Natural killer cell treated with Interleukin-12 subunit alpha and Interleukin-12 subunit beta and Interleukin-15 and Interleukin-18, amount 100 ng/mL, for 72 hours (primary cell): ENCODE measurements around the gene ITFG1. TPM values are rescaled to one million over a fixed set of nuclear protein-coding genes. Genes with fewer than 3 reads are reported as not detected.
"Not testable (repeated sequence)": the region's sequence is repeated elsewhere in the genome, so short reads cannot be mapped to it uniquely, and the experiment has no call there.

ENCODE experiments used
- ATAC-seq, 2 donors: fragments of 150-1000 bp; cut with Tn5 transposase in 1 of 2; sonication (Bioruptor Pico), chemical (Tn5 transposase) in 1 of 2; 2 replicates each; pipeline ENCODE4 v1.10.0; 2021
- DNase-seq: peaks from one replicate; pipeline ENCODE4 v3.0.0; 2022; ENCODE audit warnings: low spot score
- H3K27ac Mint-ChIP-seq, 2 donors: 1 replicate in 1 of 2; 2 replicates in 1 of 2; pipeline ENCODE4 v1.8.0; 2022; ENCODE audit warnings: mixed read lengths in 2 of 2, mild to moderate bottlenecking in 1 of 2, moderate library complexity in 1 of 2
- H3K27me3 Mint-ChIP-seq, 2 donors: 1 replicate in 1 of 2; 2 replicates in 1 of 2; pipeline ENCODE4 v1.8.0; 2022; ENCODE audit warnings: mixed read lengths in 2 of 2
- H3K36me3 Mint-ChIP-seq: one replicate; pipeline ENCODE4 v1.8.0; 2022; ENCODE audit warnings: mixed read lengths
- H3K4me1 Mint-ChIP-seq, 2 donors: 1 replicate in 1 of 2; 2 replicates in 1 of 2; pipeline ENCODE4 v1.8.0; 2022; ENCODE audit warnings: low read depth in 2 of 2, mixed read lengths in 2 of 2, mild to moderate bottlenecking in 1 of 2
- H3K4me3 Mint-ChIP-seq: one replicate; pipeline ENCODE4 v1.8.0; 2022; ENCODE audit warnings: mixed read lengths
- H3K9me3 Mint-ChIP-seq: 2 replicates; pipeline ENCODE4 v1.8.0; 2022; ENCODE audit warnings: mixed read lengths
- total RNA-seq, 2 donors: library from RNA; stranded (reverse); gene quantifications; one replicate each; pipeline ENCODE4 v1.2.3, GENCODE V29; 2022

The ITFG1 gene
- total RNA-seq, 2 donors from 2014 or later, result 26.9 to 31.8 TPM

DNA sequence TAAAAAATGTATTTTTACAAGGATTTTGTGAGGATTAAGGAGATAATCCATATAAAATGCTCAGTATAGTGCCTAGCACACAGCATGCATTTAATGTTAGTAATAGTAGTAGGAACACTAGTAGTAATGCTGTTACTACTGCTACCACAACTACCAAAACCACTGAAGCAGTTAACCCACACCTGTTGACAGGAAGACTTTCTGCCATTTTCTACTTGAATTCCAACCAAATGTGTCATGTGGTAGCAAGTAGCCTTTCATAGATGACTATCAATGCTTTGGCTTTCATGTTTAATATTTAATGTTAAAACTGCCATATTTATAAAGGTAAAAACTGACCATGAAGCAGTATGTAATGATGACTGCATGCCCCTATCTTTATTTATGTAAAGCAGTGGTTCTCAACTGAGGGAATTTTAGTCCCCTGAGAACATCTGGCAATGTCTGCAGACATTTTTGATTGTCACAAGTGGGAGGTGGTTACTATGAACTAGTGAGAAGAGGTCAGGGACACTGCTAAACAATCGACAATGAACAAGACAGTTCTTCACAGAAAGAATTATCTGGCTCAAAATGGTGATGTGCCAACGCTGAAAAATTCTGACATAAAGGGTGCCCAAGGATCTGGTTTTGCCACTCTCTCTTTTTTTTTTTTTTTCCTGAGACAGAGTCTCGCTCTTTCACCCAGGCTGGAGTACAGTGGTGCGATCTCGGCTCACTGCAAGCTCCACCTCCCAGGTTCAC, 89.4 kb downstream of the ITFG1 start:
- no peaks in the 10 kb centered on the region for H3K9me3 Mint-ChIP-seq
- H3K4me1 Mint-ChIP-seq, result peaks cover 0 to 4% of the 10 kb centered on the region in 2 donors
- H3K27me3 Mint-ChIP-seq, result no peaks in the 10 kb centered on the region
- peaks cover 10% of the 10 kb centered on the region for H3K36me3 Mint-ChIP-seq
- DNase-seq (no peak), ATAC-seq (no peak)
- H3K27ac Mint-ChIP-seq, result no peak overlapping the region
- no peak overlapping the region for H3K4me3 Mint-ChIP-seq

DNA sequence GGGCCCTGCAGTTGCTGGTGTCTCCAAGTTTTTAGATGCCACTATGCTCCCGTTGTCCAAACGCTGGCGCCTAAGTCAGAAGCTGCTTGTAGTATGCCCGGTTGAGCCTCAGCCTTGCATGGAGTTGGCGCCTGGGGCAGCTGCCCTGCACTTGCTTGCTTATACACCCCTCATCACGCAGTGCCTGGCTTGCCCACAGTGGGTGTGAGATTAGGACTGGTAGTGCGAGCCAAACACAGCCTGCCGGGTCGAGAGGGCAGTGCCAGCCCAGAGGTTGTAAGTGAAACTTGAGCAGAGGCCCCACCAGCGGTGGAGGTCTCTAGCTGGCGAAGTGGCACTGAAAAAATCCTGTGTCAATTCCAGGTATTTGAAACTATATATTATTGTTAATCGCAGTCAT, 90.3 kb downstream of the ITFG1 start:
- H3K27ac Mint-ChIP-seq, result no peak overlapping the region
- H3K9me3 Mint-ChIP-seq, result no peaks in the 10 kb centered on the region
- no peak for DNase-seq
- H3K36me3 Mint-ChIP-seq, result peaks cover 10% of the 10 kb centered on the region
- H3K4me3 Mint-ChIP-seq, result no peak overlapping the region
- peaks cover 0 to 4% of the 10 kb centered on the region in 2 donors for H3K4me1 Mint-ChIP-seq
- no peak for ATAC-seq
- H3K27me3 Mint-ChIP-seq, result no peaks in the 10 kb centered on the region

DNA sequence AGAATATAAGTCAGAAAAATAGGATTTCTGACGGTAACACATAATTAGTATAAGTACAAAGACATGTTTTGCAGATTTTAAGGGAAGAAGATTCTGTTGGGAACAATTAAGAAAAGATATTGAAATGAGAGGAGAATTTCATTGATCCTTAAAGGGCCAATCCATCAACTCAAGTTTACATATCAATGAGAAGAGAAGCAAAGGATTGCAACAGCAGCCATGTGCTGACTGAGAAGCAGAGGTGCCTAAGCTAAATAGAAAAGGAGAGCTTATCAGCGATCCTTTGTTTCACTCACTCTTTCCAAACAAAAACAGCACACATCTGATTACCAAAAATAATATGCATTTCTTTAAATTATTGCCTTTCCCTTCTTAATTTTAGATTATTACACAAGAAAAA, 94.6 kb downstream of the ITFG1 start:
- Mint-ChIP-seq H3K4me1 (peaks cover 0 to 2% of the 10 kb centered on the region in 2 donors), H3K4me3 (no peak overlapping the region), H3K27ac (no peak overlapping the region), H3K27me3 (no peaks in the 10 kb centered on the region), H3K9me3 (no peaks in the 10 kb centered on the region), H3K36me3 (peaks cover 9% of the 10 kb centered on the region)
- no peak for DNase-seq
- no peak for ATAC-seq

DNA sequence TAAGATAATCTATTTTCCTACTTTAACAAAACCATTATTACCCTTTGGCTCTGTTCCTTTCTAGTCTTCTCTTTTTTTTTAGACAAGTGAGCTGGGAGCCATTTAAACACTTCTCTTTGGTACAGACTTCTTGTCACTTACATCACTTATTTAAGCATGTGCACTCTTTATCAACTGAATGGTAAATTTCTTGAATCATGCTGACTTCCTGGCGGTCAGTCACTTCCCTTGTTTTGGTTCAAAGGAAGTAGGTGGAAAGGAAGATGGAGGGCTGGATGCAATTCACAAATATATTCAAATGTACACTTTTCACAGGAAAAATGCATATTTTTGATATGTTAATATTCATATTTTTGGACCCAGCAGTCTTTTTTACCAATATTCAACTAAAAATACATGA, 97.1 kb downstream of the ITFG1 start:
- ATAC-seq (no peak), DNase-seq (no peak)
- no peak overlapping the region for H3K27ac Mint-ChIP-seq
- H3K36me3 Mint-ChIP-seq, result no peaks in the 10 kb centered on the region
- H3K4me3 Mint-ChIP-seq, result no peak overlapping the region
- H3K4me1 Mint-ChIP-seq, result peaks cover 0 to 2% of the 10 kb centered on the region in 2 donors
- no peaks in the 10 kb centered on the region for H3K9me3 Mint-ChIP-seq
- H3K27me3 Mint-ChIP-seq, result no peaks in the 10 kb centered on the region

DNA sequence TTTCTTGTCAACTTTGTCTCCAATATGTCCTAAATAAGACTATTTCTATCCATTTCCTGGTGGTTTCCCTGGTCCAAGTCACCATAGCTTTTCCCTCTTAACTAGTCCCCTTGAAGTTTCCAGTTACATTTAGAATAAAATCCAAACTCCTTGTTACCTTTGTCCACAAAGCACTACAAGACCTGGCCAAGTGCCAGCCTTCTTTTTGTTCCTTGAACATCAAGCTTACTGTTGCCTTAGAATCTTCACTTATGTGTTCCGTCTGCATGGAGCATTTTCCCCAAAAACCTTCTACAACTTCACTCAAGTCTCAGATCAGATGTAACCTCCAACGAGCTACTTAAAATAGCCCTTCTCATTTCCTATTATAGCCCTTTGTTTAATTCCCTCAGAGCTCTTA, 101.4 kb downstream of the ITFG1 start:
- no peak for ATAC-seq
- peaks cover 0 to 2% of the 10 kb centered on the region in 2 donors for H3K4me1 Mint-ChIP-seq
- H3K36me3 Mint-ChIP-seq, result no peaks in the 10 kb centered on the region
- DNase-seq, result no peak
- no peak overlapping the region for H3K27ac Mint-ChIP-seq
- H3K27me3 Mint-ChIP-seq, result no peaks in the 10 kb centered on the region
- H3K9me3 Mint-ChIP-seq, result no peaks in the 10 kb centered on the region
- H3K4me3 Mint-ChIP-seq, result no peak overlapping the region

DNA sequence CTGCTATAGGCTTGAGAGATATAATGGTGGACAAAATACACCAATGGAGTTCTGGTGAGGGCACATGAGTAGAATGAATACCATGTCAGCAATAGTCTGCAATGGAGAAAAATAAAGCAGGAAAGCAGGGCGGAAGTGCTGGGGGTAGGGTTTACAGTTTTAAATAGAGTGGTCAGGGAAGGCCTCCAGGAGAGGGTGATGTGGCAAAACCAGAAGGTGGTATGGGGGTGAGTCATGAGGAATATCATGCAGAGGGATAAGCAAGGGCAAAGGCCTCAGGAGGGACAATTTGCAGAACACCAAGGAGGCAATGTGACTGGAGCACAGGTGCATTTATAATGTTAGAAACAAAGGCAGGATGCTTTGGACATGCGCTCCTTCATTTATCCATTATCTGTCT, 102.0 kb downstream of the ITFG1 start:
- Mint-ChIP-seq H3K4me3 (no peak overlapping the region), H3K4me1 (peaks cover 0 to 2% of the 10 kb centered on the region in 2 donors), H3K27ac (no peak overlapping the region), H3K36me3 (peaks cover 4% of the 10 kb centered on the region), H3K27me3 (no peaks in the 10 kb centered on the region), H3K9me3 (no peaks in the 10 kb centered on the region)
- DNase-seq (no peak), ATAC-seq (no peak)

DNA sequence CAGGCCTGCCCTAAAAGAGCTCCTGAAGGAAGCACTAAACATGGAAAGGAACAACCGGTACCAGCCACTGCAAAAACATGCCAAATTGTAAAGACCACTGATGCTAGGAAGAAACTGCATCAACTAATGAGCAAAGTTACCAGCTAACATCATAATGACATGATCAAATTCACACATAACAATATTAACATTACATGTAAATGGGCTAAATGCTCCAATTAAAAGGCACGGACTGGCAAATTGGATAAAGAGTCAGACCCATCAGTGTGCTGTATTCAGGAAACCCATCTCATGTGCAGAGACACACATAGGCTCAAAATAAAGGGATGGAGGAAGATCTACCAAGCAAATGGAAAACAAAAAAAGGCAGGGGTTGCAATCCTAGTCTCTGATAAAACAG, 111.8 kb downstream of the ITFG1 start:
- H3K27ac Mint-ChIP-seq, H3K27me3 Mint-ChIP-seq, H3K4me1 Mint-ChIP-seq, DNase-seq, H3K4me3 Mint-ChIP-seq, ATAC-seq: not testable (repeated sequence)
- Mint-ChIP-seq H3K36me3 (peaks cover 51% of the 10 kb centered on the region), H3K9me3 (peaks cover 10% of the 10 kb centered on the region)

DNA sequence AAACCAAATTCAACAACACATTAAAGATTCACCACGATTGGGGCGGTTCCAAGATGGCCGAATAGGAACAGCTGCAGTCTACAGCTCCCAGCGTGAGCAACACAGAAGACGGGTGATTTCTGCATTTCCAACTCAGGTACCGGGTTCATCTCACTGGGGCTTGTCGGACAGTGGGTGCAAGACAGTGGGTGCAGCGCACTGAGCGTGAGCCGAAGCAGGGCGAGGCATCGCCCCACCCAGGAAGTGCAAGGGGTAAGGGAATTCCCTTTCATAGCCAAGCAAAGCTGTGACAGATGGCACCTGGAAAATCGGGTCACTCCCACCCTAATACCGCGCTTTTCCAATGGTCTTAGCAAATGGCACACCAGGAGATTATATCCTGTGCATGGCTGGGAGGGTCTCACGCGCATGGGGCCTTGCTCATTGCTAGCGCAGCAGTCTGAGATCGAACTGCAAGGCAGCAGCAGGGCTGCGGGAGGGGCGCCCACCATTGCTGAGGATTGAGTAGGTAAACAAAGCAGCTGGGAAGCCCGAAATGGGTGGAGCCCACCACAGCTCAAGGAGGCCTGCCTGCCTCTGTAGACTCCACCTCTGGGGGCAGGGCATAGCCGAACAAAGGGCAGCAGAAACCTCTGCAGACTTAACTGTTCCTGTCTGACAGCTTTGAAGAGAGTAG, 113.7 kb downstream of the ITFG1 start:
- not testable (repeated sequence) for H3K27me3 Mint-ChIP-seq, ATAC-seq, H3K27ac Mint-ChIP-seq, H3K4me3 Mint-ChIP-seq, H3K4me1 Mint-ChIP-seq, DNase-seq
- Mint-ChIP-seq H3K36me3 (peaks cover 50% of the 10 kb centered on the region), H3K9me3 (peaks cover 10% of the 10 kb centered on the region)

DNA sequence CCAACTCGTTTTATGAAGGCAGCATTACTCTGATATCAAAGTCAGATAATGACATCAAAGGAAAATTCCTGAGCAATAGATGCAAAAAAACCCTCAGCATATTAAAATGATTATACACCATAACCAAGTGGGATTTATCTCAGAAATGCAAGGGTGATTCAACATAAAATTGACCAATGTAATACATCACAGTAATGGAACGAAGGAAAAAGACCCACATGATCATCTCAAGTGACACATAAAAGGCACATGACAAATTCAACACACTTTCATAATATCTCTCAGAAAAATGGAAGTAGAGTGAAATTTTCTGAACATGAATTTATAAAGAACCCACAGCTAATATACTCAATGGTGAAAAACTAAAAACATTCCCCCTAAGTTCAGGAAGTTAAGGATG, 118.8 kb downstream of the ITFG1 start:
- Mint-ChIP-seq H3K27ac (no peak overlapping the region), H3K4me3 (no peak overlapping the region), H3K27me3 (no peaks in the 10 kb centered on the region), H3K4me1 (peaks cover 12 to 13% of the 10 kb centered on the region in 2 donors), H3K9me3 (peaks cover 4% of the 10 kb centered on the region), H3K36me3 (peaks cover 33% of the 10 kb centered on the region)
- DNase-seq, result no peak
- no peak for ATAC-seq

DNA sequence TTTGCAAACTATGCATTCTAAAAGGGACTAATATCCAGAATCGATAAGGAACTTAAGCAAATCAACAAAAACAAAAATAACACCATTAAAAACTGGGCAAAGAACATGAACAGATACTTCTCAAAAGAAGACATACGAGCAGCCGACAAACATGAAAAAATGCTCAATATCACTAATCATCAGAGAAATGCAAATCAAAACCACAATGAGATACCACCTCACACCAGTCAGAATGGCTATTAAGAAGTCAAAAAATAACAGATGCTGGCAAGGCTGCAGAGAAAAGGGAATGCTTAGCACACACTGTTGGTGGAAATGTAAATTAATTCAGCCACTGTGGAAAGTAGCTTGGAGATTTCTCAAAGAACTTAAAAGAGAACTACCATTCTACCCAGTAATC, 130.3 kb downstream of the ITFG1 start:
- H3K9me3 Mint-ChIP-seq, H3K36me3 Mint-ChIP-seq, H3K27me3 Mint-ChIP-seq, ATAC-seq, H3K4me3 Mint-ChIP-seq, DNase-seq, H3K27ac Mint-ChIP-seq: not testable (repeated sequence)
- peaks cover 0 to 21% of the 10 kb centered on the region in 2 donors for H3K4me1 Mint-ChIP-seq

DNA sequence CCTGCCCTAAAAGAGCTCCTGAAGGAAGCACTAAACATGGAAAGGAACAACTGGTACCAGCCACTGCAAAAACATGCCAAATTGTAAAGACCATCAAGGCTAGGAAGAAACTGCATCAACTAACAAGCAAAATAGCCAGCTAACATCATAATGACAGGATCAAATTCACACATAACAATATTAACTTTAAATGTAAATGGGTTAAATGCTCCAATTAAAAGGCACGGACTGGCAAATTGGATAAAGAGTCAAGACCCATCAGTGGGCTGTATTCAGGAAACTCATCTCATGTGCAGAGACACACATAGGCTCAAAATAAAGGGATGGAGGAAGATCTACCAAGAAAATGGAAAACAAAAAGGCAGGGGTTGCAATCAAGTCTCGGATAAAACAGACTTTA, 136.6 kb downstream of the ITFG1 start:
- not testable (repeated sequence) for H3K27me3 Mint-ChIP-seq, H3K27ac Mint-ChIP-seq, DNase-seq, H3K9me3 Mint-ChIP-seq, ATAC-seq, H3K4me3 Mint-ChIP-seq
- Mint-ChIP-seq H3K4me1 (peaks cover 12 to 14% of the 10 kb centered on the region in 2 donors), H3K36me3 (peaks cover 20% of the 10 kb centered on the region)

DNA sequence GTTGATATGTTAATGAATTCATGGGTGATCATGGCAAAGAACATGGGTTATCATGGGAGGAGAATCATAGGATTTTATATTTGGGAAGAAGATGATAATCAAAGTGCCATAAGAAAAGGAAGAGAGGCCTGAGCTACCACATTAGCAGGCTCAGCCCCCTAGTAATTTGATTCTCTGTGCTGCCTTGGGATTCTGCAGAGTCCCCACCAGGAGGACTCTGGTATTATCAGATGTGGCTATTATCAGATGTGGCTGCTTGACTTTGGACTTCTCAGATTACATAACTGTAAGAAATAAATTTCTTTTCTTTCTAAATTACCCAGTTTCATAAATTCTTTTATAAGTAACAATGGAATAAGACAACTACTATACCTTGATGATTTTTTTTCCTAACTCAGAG, 137.6 kb downstream of the ITFG1 start:
- Mint-ChIP-seq H3K4me3 (no peak overlapping the region), H3K4me1 (peaks cover 12 to 14% of the 10 kb centered on the region in 2 donors), H3K27ac (no peak overlapping the region), H3K9me3 (peaks cover 5% of the 10 kb centered on the region), H3K36me3 (peaks cover 20% of the 10 kb centered on the region), H3K27me3 (no peaks in the 10 kb centered on the region)
- ATAC-seq (no peak), DNase-seq (no peak)

DNA sequence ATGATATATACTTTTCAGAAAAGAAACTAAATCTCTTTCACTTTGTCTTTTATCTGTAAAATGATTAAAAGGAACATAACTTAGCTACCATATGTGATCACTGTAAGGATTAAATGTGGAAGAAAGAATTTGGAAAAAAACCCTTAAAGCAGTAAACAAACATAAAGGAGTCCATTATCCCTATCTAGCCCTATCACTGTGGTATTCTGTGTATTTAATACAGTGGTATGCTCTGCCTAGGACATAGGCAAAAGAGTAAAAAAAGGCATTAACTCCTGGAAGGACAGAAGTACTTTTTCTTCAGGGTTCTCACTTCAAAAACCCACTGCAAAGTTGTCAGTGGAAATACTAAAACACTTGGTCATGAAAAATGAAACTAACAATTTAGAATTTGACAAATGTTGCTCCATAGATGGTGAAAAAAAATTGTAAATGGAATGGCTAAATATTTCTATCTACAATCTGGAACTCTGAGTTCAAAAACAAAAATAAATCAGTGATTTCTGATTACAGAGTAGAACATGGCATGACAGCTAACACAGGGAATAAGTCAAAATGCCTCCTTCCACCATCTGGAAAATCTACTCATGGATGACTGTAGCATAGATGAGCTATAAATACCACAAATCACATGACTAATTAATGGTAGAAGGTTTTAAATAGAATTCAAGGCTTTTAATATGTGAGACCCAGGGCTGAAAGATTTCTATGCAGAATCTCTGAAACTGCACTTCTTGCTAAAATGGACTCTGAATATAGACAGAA, 140.1 kb downstream of the ITFG1 start:
- ATAC-seq, result no peak
- H3K9me3 Mint-ChIP-seq, result peaks cover 5% of the 10 kb centered on the region

More for the DNA sequence above, 140.1 kb downstream of the ITFG1 start:
- no peak for DNase-seq
- peaks cover 14% of the 10 kb centered on the region for H3K36me3 Mint-ChIP-seq
- no peak overlapping the region for H3K4me3 Mint-ChIP-seq
- peaks cover 10 to 12% of the 10 kb centered on the region in 2 donors for H3K4me1 Mint-ChIP-seq
- peak overlapping the region in 1 of 2 donors; percentile 61 for H3K27ac Mint-ChIP-seq
- no peaks in the 10 kb centered on the region for H3K27me3 Mint-ChIP-seq
